LNCaP clone FGC (cell line): ENCODE data around the gene DOK6.

Experiments
- DNase-seq: peaks from one replicate; pipeline ENCODE4 v3.0.0-alpha.2; 2011; ENCODE audit warnings: low read depth
- H3K4me3 ChIP-seq: 2 replicates; pipeline ENCODE4 v1.5.1; 2011; ENCODE audit warnings: mild to moderate bottlenecking, low read depth, low read length, control low read depth
- TF ChIP-seq, protein P1 (sequence below): IDR thresholded peaks from 2 replicates; pipeline ENCODE4 v1.5.1; 2012; ENCODE audit warnings: mild to moderate bottlenecking; ENCODE audit not compliant: control insufficient read depth, insufficient read depth; ENCODE audit errors: extremely low read depth

Gene DOK6

DNA sequence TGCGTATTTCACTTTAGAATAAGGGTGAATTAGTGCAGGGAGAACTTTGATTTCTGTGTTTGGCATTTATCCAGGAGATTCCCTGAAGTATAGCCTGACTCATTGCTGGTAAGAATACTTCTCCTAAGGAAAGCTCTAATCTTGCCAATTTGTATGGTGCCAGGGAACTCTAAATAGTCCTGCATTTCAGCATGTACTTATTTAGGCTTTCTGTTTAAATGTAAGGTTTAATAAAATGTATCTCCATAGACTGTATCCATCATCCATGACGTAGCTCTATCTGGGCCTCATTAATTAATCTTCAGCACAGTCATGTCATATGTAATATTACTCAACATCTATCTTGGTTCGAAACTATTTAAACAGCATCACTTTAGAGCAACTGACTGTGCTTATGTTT, 127.7 kb downstream of the DOK6 start:
- no peak for DNase-seq
- TF ChIP-seq, protein P1, sequence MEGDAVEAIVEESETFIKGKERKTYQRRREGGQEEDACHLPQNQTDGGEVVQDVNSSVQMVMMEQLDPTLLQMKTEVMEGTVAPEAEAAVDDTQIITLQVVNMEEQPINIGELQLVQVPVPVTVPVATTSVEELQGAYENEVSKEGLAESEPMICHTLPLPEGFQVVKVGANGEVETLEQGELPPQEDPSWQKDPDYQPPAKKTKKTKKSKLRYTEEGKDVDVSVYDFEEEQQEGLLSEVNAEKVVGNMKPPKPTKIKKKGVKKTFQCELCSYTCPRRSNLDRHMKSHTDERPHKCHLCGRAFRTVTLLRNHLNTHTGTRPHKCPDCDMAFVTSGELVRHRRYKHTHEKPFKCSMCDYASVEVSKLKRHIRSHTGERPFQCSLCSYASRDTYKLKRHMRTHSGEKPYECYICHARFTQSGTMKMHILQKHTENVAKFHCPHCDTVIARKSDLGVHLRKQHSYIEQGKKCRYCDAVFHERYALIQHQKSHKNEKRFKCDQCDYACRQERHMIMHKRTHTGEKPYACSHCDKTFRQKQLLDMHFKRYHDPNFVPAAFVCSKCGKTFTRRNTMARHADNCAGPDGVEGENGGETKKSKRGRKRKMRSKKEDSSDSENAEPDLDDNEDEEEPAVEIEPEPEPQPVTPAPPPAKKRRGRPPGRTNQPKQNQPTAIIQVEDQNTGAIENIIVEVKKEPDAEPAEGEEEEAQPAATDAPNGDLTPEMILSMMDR: no peak
- no peak overlapping the region for H3K4me3 ChIP-seq

DNA sequence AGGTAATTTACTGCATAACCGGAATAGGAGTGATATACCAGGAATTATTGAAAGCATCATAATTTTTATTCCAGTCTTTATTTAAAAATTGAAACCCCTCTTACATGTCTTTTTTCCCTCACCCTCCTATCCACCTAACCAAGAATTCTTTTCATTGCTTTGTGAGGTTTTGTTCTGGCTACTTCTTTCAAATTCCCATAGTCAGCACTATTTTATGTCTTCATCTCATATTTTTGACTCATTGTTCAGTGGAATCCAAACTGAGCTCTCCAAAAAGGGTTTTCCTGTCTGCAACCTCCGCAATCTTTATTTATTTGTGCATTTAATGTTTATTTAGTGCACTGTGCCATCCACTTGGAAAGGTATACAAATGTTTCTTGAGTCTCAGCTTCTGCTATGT, 128.5 kb downstream of the DOK6 start:
- TF ChIP-seq, protein P1: no peak
- no peak for DNase-seq

DNA sequence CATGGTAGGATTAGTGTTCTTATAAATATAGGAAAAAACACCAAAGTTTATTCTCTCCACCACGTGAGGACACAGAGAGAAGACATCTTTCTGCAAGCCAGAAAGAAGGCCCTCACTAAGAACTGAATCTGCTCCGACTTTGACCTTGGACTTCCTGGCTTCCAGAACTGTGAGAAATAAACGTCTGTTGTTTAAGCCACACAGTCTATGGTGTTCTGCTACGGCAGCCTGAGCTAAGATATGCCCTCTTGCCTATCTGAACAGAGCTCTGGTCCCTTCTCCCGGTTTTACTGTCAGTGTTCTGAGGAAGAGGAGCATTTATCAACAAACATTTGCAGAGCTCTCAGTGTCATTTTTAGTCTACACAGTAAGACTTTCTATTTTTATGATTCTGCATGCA, 131.3 kb downstream of the DOK6 start:
- DNase-seq: no peak
- H3K4me3 ChIP-seq: no peak overlapping the region
- TF ChIP-seq, protein P1: no peak

More for the DNA sequence above, 128.5 kb downstream of the DOK6 start:
- no peak overlapping the region for H3K4me3 ChIP-seq

DNA sequence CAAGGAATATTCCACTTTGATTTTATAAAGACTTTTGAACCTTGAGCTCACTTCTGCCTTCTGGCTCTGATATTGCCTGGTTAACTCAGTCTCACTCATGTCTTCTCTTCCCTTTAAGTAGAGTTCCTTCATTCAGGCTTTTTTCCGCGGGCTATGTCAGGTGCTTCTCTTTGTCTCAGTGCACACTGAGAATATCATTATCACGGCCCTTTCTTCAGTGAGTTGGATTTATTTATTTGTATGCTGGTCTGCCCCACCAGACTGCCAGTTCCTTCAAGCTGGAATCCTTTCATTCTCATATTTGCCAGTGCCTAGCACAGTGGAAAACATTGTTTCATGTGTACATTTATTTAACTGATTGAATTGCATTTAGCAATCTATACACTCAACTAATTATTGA, 136.5 kb downstream of the DOK6 start:
- H3K4me3 ChIP-seq: no peak overlapping the region
- no peak for DNase-seq
- TF ChIP-seq, protein P1: no peak

DNA sequence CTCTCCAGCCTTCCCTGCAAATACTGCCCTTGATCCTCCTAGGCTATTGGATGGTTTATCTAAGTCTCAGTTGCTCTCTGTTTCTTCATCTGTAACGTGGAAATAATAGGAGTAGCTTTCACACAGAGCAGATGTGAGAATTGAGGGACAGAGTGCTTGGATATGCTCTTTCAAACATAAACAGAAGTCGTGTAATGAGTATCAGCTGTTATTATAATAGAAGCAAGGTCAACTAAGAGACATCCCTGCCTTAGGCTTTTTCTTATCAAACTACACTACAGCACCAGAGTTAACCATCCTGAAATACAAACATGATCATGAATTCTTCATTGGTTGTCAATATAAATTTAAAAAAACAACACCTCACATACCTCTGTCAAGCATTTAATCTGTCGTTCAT, 138.2 kb downstream of the DOK6 start:
- no peak for DNase-seq
- no peak overlapping the region for H3K4me3 ChIP-seq
- TF ChIP-seq, protein P1: no peak

DNA sequence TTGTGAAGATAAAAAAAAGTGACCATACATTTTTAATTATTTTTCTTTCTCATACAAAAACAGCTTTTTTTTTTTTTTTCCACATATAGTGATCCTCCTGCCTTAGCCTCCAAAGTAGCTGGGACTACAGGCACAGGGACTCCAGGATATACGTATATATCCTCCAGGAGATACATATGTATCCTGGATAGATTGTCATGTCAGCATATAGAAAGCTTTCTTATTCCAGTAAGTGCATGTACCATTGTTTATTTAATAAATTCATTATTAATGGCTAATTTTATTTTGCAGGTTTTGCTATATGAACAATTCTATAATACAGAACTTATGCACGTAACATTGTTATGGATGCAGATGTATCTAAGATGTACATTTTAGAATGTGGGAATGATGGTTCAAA, 138.7 kb downstream of the DOK6 start:
- TF ChIP-seq, protein P1: no peak
- no peak overlapping the region for H3K4me3 ChIP-seq
- no peak for DNase-seq

DNA sequence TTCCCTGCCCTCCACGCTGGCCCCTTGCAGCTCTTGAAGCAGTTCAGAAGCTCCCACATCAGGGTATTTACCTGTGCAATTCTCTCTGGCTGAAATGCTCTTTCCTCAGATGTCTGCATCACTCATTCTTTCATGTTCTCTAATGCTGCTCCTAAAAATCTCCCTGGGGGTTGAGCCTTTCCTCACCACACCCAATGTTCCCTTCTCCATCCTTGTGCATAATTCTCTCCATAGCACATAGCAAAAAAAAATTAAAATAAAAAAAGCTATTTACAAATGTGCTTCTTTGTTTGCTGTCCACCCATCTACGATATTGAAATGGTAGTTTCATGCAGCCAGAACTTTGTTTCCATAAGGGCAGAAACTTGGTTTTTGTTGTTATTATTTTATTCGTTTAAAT, 155.5 kb downstream of the DOK6 start:
- TF ChIP-seq, protein P1: no peak
- H3K4me3 ChIP-seq: no peak overlapping the region
- DNase-seq: no peak
